ENCODE results near the gene ACY1.

Gene ACY1

DNA sequence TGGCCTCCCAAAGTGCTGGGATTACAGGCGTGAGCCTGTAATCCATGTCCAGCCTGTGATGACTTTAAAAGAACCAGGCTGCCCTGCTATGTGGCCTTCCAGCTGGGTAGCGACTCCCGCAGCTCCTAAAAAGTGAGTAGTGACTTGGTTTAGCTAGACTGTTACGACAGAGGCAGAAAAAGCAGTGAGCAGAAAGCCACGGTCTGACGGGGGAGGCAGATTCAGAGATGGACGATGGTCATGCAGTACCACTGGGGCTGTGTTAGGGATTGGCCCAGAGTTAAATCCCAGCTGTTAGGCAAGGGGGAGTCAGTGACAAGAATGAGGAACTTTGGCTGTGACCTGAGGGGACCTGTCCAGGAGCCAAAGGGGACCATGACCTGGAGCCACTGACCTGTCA, 15.4 kb downstream of the ACY1 start:
- no peak for TF ChIP-seq CTCF (IDR thresholded peaks at IDR 0.05; ENCODE audit: control insufficient read depth, insufficient read depth, low read depth, low read length, missing control alignments)
- H3K4me3 ChIP-seq (ENCODE audit: control insufficient read depth, low read depth, low read length): no peak overlapping the region
- no peak for DNase-seq (ENCODE audit: low read depth)

- TF ChIP-seq CTCF (IDR thresholded peaks at IDR 0.05; ENCODE audit: control insufficient read depth, insufficient read depth, low read depth, low read length, missing control alignments): no peak
- no peak for DNase-seq (ENCODE audit: low read depth)
- H3K4me3 ChIP-seq (ENCODE audit: control insufficient read depth, low read depth, low read length): no peak overlapping the region
Measured at GRCh38 chr3:51999846-52000245, 16.5 kb downstream of the ACY1 start.

DNA sequence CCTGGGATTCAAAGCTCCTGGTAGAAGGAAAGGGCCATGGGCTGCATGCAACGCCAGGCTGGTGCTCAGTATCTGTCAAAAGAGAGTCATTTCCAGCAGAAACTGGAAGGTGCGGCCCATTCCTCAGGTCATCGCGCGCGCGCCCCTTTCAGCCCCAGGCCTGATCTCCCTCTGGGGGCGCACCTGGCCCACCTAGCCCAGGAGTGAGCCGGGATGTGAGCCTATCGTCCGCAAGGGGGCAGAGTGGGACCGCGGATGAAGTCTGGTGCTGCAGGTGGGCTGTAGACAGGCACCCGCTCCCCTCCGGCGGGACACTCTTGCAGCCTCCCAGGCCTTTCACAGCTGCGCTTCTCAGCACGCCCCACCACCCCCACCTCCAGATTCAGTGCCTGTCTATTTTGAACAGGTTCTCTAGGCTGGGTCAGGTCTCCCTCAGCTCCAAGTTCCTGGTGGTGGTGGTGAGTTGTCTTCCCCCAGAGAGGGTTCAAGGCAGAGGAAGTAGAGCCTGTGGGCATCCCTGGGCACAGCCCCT, 18.2 kb downstream of the ACY1 start:
- peak; percentile 98 for TF ChIP-seq CTCF (IDR thresholded peaks at IDR 0.05; ENCODE audit: control insufficient read depth, insufficient read depth, low read depth, low read length, missing control alignments)
- DNase-seq (ENCODE audit: low read depth): no peak
- H3K4me3 ChIP-seq (ENCODE audit: control insufficient read depth, low read depth, low read length): no peak overlapping the region

GRCh38 chr3:52002748-52003147, 19.4 kb downstream of the ACY1 start:
- DNase-seq (ENCODE audit: low read depth): no peak
- H3K4me3 ChIP-seq (ENCODE audit: control insufficient read depth, low read depth, low read length): no peak overlapping the region
- no peak for TF ChIP-seq CTCF (IDR thresholded peaks at IDR 0.05; ENCODE audit: control insufficient read depth, insufficient read depth, low read depth, low read length, missing control alignments)

DNA sequence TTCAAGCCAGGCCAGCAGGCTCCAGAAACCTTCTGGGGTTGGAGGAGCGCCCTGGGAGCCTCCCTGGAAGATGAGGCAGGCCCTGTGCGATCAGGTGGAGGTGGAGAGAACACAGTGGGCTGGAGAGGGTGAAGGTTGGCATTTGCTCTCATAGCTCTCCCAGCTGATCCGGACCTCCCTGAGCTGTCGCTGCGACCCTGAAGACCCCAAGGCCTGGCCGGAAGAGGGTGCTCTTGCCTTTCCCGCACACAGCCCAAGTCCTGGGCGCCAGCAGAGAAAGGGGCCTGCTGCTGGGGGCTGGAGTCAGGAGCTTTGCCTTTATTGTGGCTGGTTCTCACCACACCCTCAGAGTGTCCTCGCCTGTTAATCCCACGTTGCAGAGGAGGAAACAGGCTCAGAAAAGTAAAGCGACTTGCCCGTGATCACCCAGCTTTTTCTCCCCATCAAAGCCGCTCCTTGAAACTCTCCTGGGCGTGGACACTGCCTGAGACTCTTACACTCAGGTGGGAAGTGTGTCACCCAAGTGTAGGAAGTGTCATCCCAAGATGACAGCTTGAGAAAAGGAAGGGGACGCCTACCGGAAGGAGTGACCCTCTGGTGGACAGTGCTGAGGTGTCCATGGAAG, 20.9 kb downstream of the ACY1 start:
- DNase-seq (ENCODE audit: low read depth): no peak
- no peak overlapping the region for H3K4me3 ChIP-seq (ENCODE audit: control insufficient read depth, low read depth, low read length)
- TF ChIP-seq CTCF (IDR thresholded peaks at IDR 0.05; ENCODE audit: control insufficient read depth, insufficient read depth, low read depth, low read length, missing control alignments): peak; percentile 42

- DNase-seq (ENCODE audit: low read depth): no peak
- H3K4me3 ChIP-seq (ENCODE audit: control insufficient read depth, low read depth, low read length): no peak overlapping the region
- TF ChIP-seq CTCF (IDR thresholded peaks at IDR 0.05; ENCODE audit: control insufficient read depth, insufficient read depth, low read depth, low read length, missing control alignments): no peak
Measured at GRCh38 chr3:52004906-52005395, 21.6 kb downstream of the ACY1 start.
